ENCODE results near the gene BANP. TPM values are rescaled to one million over a fixed set of nuclear protein-coding genes. Genes with fewer than 3 reads are reported as not detected.

The BANP gene
- polyA plus RNA-seq, 1 of the 3 experiments (the other 2 are of a cell fraction) = 16.8 TPM

DNA sequence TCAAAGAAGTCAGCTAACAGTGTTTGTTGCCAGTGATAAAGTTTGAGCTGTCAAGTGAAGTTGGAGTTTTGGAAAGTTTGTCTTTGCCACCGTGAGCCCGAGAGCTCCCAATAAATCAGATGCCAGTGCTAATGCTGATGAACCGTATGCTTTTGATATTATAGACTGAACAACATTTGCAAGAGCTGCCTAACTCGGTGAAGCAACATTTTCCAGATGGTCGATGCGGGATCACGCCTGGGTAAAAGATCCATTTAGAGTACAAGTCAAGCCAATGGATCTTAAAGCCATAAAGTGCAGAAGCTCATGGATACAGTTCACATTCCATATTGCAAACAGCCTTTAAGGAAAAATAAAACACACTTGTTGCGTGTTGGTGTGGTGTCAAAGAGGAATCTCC, 9.6 kb downstream of the BANP start:
- no peaks in the 10 kb centered on the region for H3K9me2 ChIP-seq
- H3K4me2 ChIP-seq = no peak overlapping the region
- no peak overlapping the region for H3K4me3 ChIP-seq (ENCODE audit: low read depth in 2 of 2, low read length in 1 of 2)
- peaks cover 70% of the 10 kb centered on the region for H3K79me2 ChIP-seq (ENCODE audit: insufficient read depth)
- no peak overlapping the region for H3K27ac ChIP-seq (ENCODE audit: low read depth in 2 of 2, low read length in 1 of 2)
- no peaks in the 10 kb centered on the region for H3K9me3 ChIP-seq
- H3K36me3 ChIP-seq (replicated peaks in 1 of 2; ENCODE audit: control insufficient read depth in 1 of 2, insufficient read depth in 2 of 2, low read length in 1 of 2) = peaks cover 0 to 2% of the 10 kb centered on the region in 2 experiments
- 92% methylated on average over 8 of the region's 8 CpGs for WGBS (ENCODE audit: low lambda C conversion rate)
- DNase-seq = no peak
- H4K20me1 ChIP-seq (ENCODE audit: insufficient read depth) = no peaks in the 10 kb centered on the region
- no peak overlapping the region for H3K9ac ChIP-seq
- TF ChIP-seq FOXJ3 (CRISPR knock-in tag; IDR thresholded peaks at IDR 0.05) (no peak), GATA2 (CRISPR knock-in tag; IDR thresholded peaks at IDR 0.05) (no peak), RCOR1 (IDR thresholded peaks at IDR 0.05; ENCODE audit: low read length) (no peak), MEF2A (IDR thresholded peaks at IDR 0.05; ENCODE audit: borderline replicate concordance, low read depth) (no peak), SIN3A (IDR thresholded peaks at IDR 0.05; ENCODE audit: borderline replicate concordance, low read depth, low read length) (no peak)
- peaks cover 20 to 29% of the 10 kb centered on the region in 2 experiments; a peak in 2 of 4 replicates for H3K4me1 ChIP-seq (ENCODE audit: control insufficient read depth in 1 of 2, insufficient read depth in 2 of 2, low read depth in 1 of 2, low read length in 1 of 2)
- CTCF ChIA-PET = interaction anchor here (0.6 to 1.8 kb wide), 3 partner anchors 8 to 598 kb away, joined by 3 to 4 read pairs (median 3); no protein-coding TSS in a partner anchor
- POLR2A ChIA-PET = no interaction called here
- H3K27me3 ChIP-seq (ENCODE audit: insufficient read depth) = no peaks in the 10 kb centered on the region
- H3F3A ChIP-seq (replicated peaks; ENCODE audit: insufficient read depth) = peaks cover 20% of the 10 kb centered on the region
- no peak overlapping the region for H2AFZ ChIP-seq (ENCODE audit: low read depth)

GRCh38 chr16:87961623-87962022, 10.4 kb downstream of the BANP start:
- Histone ChIP-seq H3K4me1 (ENCODE audit: control insufficient read depth in 1 of 2, insufficient read depth in 2 of 2, low read depth in 1 of 2, low read length in 1 of 2) (peaks cover 16 to 32% of the 10 kb centered on the region in 2 experiments; a peak in 2 of 4 replicates), H3K4me3 (ENCODE audit: low read depth in 2 of 2, low read length in 1 of 2) (no peak overlapping the region), H3F3A (replicated peaks; ENCODE audit: insufficient read depth) (peaks cover 20% of the 10 kb centered on the region), H3K27me3 (ENCODE audit: insufficient read depth) (no peaks in the 10 kb centered on the region), H3K9me3 (no peaks in the 10 kb centered on the region), H3K4me2 (no peak overlapping the region), H3K79me2 (ENCODE audit: insufficient read depth) (peaks cover 73% of the 10 kb centered on the region), H2AFZ (ENCODE audit: low read depth) (no peak overlapping the region), H4K20me1 (ENCODE audit: insufficient read depth) (no peaks in the 10 kb centered on the region), H3K9ac (no peak overlapping the region), H3K27ac (ENCODE audit: low read depth in 2 of 2, low read length in 1 of 2) (no peak overlapping the region), H3K36me3 (replicated peaks in 1 of 2; ENCODE audit: control insufficient read depth in 1 of 2, insufficient read depth in 2 of 2, low read length in 1 of 2) (peaks cover 0 to 2% of the 10 kb centered on the region in 2 experiments), H3K9me2 (no peaks in the 10 kb centered on the region)
- ChIA-PET CTCF (interaction anchor here (1.1 to 1.8 kb wide), 2 partner anchors 9 to 183 kb away, joined by 3 to 4 read pairs; no protein-coding TSS in a partner anchor), POLR2A (no interaction called here)
- TF ChIP-seq TCF12 (IDR thresholded peaks at IDR 0.05) (no peak), FOXJ3 (CRISPR knock-in tag; IDR thresholded peaks at IDR 0.05) (no peak), CHD2 (IDR thresholded peaks at IDR 0.05; ENCODE audit: low read length, partially characterized antibody) (no peak), REST (IDR thresholded peaks at IDR 0.05; ENCODE audit: low read depth, low read length) (no peak), POLR2AphosphoS5 (IDR thresholded peaks at IDR 0.05; ENCODE audit: low read depth, low read length) (no peak), NFIC (IDR thresholded peaks at IDR 0.05; ENCODE audit: borderline replicate concordance) (no peak), JUND (IDR thresholded peaks at IDR 0.05) (no peak), FOXM1 (IDR thresholded peaks at IDR 0.05; ENCODE audit: low read depth) (no peak), RFX5 (IDR thresholded peaks at IDR 0.05; ENCODE audit: low read length) (no peak), EP300 (IDR thresholded peaks at IDR 0.05; ENCODE audit: borderline replicate concordance in 1 of 2, low read depth in 1 of 2, low read length in 1 of 2) (no peak), GABPA (IDR thresholded peaks at IDR 0.05; ENCODE audit: low read depth) (no peak)
- DNase-seq = no peak
- WGBS (ENCODE audit: low lambda C conversion rate) = 81% methylated on average over 4 of the region's 4 CpGs
